HepG2 (cell line): ENCODE measurements around the gene CST11. TPM values are rescaled to one million over a fixed set of nuclear protein-coding genes. Genes with fewer than 3 reads are reported as not detected.
A peak's percentile ranks its signal among the peaks of the same experiment; 100 is the strongest.

ENCODE experiments used
- ATAC-seq: fragments of 200-7000 bp; cut with Tn5 transposase; 3 replicates; pipeline ENCODE4 v1.9.1; 2020; ENCODE audit warnings: mild to moderate bottlenecking, moderate library complexity
- BruUV-seq: library from RNA; stranded (reverse); fragments of 400-500 nt; replicated peaks from 2 replicates; lab custom pipeline; 2021; lab: Mats Ljungman, UMichigan
- CTCF ChIA-PET: fragments of 300-600 bp; formaldehyde crosslinking; extraction: SDS; loops from one replicate; lab custom pipeline; 2021; ENCODE audit warnings: low total read pairs, inconsistent platforms, low intra/inter-chr PET ratio; lab: Yijun Ruan, JAX
- POLR2A ChIA-PET: fragments of 350-600 bp; sonication (Branson Sonifier 250); formaldehyde crosslinking; loops from one replicate; lab custom pipeline; 2020; ENCODE audit warnings: antibody characterized with exemption, inconsistent platforms; lab: Yijun Ruan, JAX
- DNase-seq: peaks from one replicate; pipeline ENCODE4 v3.0.0-alpha.2; 2015; ENCODE audit warnings: low spot score
- FAIRE-seq: peaks from 3 replicates; lab custom pipeline; 2011; peaks lifted over from hg19 to GRCh38; lab: Jason Lieb, UNC
- H2AFZ ChIP-seq: one replicate; pipeline ENCODE4 v1.6.1; 2011; ENCODE audit warnings: low read length, inconsistent platforms
- H3K27ac ChIP-seq: fragments of 300-600 bp; 3 replicates; pipeline ENCODE4 v1.8.0; 2011; ENCODE audit warnings: mixed run types, mild to moderate bottlenecking, mixed read lengths, low read length, inconsistent platforms; ENCODE audit not compliant: insufficient read depth; ENCODE audit errors: extremely low read length
- H3K27me3 ChIP-seq, 2 experiments: fragments of 200-600 bp in 1 of 2; 2 replicates in 1 of 2; 3 replicates in 1 of 2; pipeline versions ENCODE4 v1.6.0 to v1.8.0; 2011; ENCODE audit warnings: low read length in 2 of 2, mild to moderate bottlenecking in 2 of 2, moderate library complexity in 2 of 2, inconsistent platforms in 1 of 2; ENCODE audit not compliant: insufficient read depth in 2 of 2, control insufficient read depth in 1 of 2
- H3K36me3 ChIP-seq, 2 experiments: fragments of 200-600 bp in 1 of 2; replicated peaks in 1 of 2; 2 replicates in 1 of 2; 3 replicates in 1 of 2; pipeline versions ENCODE4 v1.5.1 to v1.8.0; 2011; ENCODE audit warnings: low read length in 2 of 2, inconsistent platforms in 1 of 2; ENCODE audit not compliant: insufficient read depth in 2 of 2, control insufficient read depth in 1 of 2
- H3K4me1 ChIP-seq: 2 replicates; pipeline ENCODE4 v1.5.1; 2012; ENCODE audit warnings: low read length, inconsistent platforms; ENCODE audit not compliant: insufficient read depth
- H3K4me2 ChIP-seq: 2 replicates; pipeline ENCODE4 v1.6.0; 2011; ENCODE audit warnings: low read depth, low read length, inconsistent platforms
- H3K4me3 ChIP-seq, 3 experiments: fragments of 200-600 bp in 1 of 3; sonication (generic), shearing (Covaris generic) in 1 of 3; replicated peaks in 1 of 3; 2 replicates each; pipeline ENCODE4 v1.5.1; 2011 to 2016; ENCODE audit warnings: low read length in 3 of 3, inconsistent platforms in 2 of 3, low read depth in 2 of 3, mild to moderate bottlenecking in 2 of 3, control low read depth in 1 of 3, mixed read lengths in 1 of 3; ENCODE audit not compliant: insufficient read depth in 1 of 3
- H3K79me2 ChIP-seq: one replicate; pipeline ENCODE4 v1.6.1; 2011; ENCODE audit warnings: low read length, inconsistent platforms; ENCODE audit not compliant: insufficient read depth
- H3K9ac ChIP-seq: 2 replicates; pipeline ENCODE4 v1.6.0; 2011; ENCODE audit warnings: mild to moderate bottlenecking, low read depth, low read length, inconsistent platforms; ENCODE audit not compliant: insufficient read depth
- H3K9me3 ChIP-seq: 2 replicates; pipeline ENCODE4 v1.5.1; 2012; ENCODE audit warnings: mild to moderate bottlenecking, low read length
- H4K20me1 ChIP-seq: 2 replicates; pipeline ENCODE4 v1.6.0; 2011; ENCODE audit warnings: inconsistent platforms, mild to moderate bottlenecking, low read length, moderate library complexity; ENCODE audit not compliant: insufficient read depth
- CEBPB ChIP-seq: IDR thresholded peaks from 2 replicates; pipeline ENCODE4 v1.6.1; 2011; ENCODE audit warnings: low read depth, low read length, improper control_type of control experiment, borderline replicate concordance
- CENPX ChIP-seq: sonication (generic); formaldehyde crosslinking; IDR thresholded peaks from 2 replicates; pipeline ENCODE4 v1.9.0; 2021; ENCODE audit warnings: mild to moderate bottlenecking, missing genetic modification reagents, moderate library complexity
- EP300 ChIP-seq, 3 experiments: sonication (generic) in 1 of 3; formaldehyde crosslinking in 1 of 3; IDR thresholded peaks; 2 replicates each; pipeline versions ENCODE4 v1.5.1 to v1.6.1; 2011 to 2020; ENCODE audit warnings: low read depth in 2 of 3, low read length in 2 of 3, borderline replicate concordance in 1 of 3, improper control_type of control experiment in 1 of 3, mild to moderate bottlenecking in 1 of 3, missing genetic modification reagents in 1 of 3, moderate library complexity in 1 of 3
- FOSL1 ChIP-seq: sonication (generic); formaldehyde crosslinking; IDR thresholded peaks from 2 replicates; pipeline ENCODE4 v1.9.0; 2021; ENCODE audit warnings: missing genetic modification reagents, borderline replicate concordance
- FOXO1 ChIP-seq: sonication (generic); formaldehyde crosslinking; IDR thresholded peaks from 2 replicates; pipeline ENCODE4 v1.4.0; 2020; ENCODE audit warnings: missing genetic modification reagents
- HDAC2 ChIP-seq: sonication (generic); formaldehyde crosslinking; IDR thresholded peaks from 2 replicates; pipeline ENCODE4 v1.4.0; 2020; ENCODE audit warnings: missing genetic modification reagents
- HNF1B ChIP-seq: sonication (generic); formaldehyde crosslinking; IDR thresholded peaks from 2 replicates; pipeline ENCODE4 v1.5.1; 2020; ENCODE audit warnings: mild to moderate bottlenecking, moderate library complexity, missing genetic modification reagents
- HNF4A ChIP-seq: sonication (generic); formaldehyde crosslinking; IDR thresholded peaks from 2 replicates; pipeline ENCODE4 v1.4.0; 2020; ENCODE audit warnings: missing genetic modification reagents
- MIER3 ChIP-seq: IDR thresholded peaks from 2 replicates; pipeline ENCODE4 v1.6.1; 2016; ENCODE audit warnings: missing compliant biosample characterization, borderline replicate concordance
- MXI1 ChIP-seq: IDR thresholded peaks from 3 replicates; pipeline ENCODE4 v1.6.1; 2012; ENCODE audit warnings: low read depth, low read length, inconsistent platforms, borderline replicate concordance
- PAXIP1 ChIP-seq: sonication (generic); formaldehyde crosslinking; conservative IDR thresholded peaks from 2 replicates; pipeline ENCODE4 v1.4.0; 2020; ENCODE audit warnings: mild to moderate bottlenecking, missing genetic modification reagents, moderate library complexity
- SAP130 ChIP-seq: IDR thresholded peaks from 2 replicates; pipeline ENCODE4 v1.6.1; 2016; ENCODE audit warnings: low read depth
- ZMYM3 ChIP-seq: sonication (generic); formaldehyde crosslinking; IDR thresholded peaks from 2 replicates; pipeline ENCODE4 v1.5.1; 2020; ENCODE audit warnings: mild to moderate bottlenecking, missing genetic modification reagents
- ZNF292 ChIP-seq: sonication (generic); formaldehyde crosslinking; IDR thresholded peaks from 2 replicates; pipeline ENCODE4 v1.8.1; 2022; ENCODE audit warnings: mild to moderate bottlenecking, low read depth, missing genetic modification reagents, borderline replicate concordance
- ZNF616 ChIP-seq: sonication (generic); formaldehyde crosslinking; IDR thresholded peaks from 2 replicates; pipeline ENCODE4 v1.5.0; 2020; ENCODE audit warnings: low read depth, mild to moderate bottlenecking, missing genetic modification reagents
- ZNF644 ChIP-seq: IDR thresholded peaks from 2 replicates; pipeline ENCODE4 v1.6.1; 2016; ENCODE audit warnings: low read depth
- ZNF652 ChIP-seq: IDR thresholded peaks from 2 replicates; pipeline ENCODE4 v1.6.1; 2016; ENCODE audit warnings: low read depth, borderline replicate concordance
- ZNF850 ChIP-seq: sonication (generic); formaldehyde crosslinking; conservative IDR thresholded peaks from 2 replicates; pipeline ENCODE4 v1.9.0; 2021; ENCODE audit warnings: mild to moderate bottlenecking, missing genetic modification reagents
- WGBS: methylation state at CpG from one replicate; pipeline ENCODE4 v1.1.6; 2017; ENCODE audit warnings: low lambda C conversion rate; 5-methylcytosine and 5-hydroxymethylcytosine counted together
- in situ Hi-C: cut with HindIII; loops from 2 replicates; pipeline ENCODE4 v1.10.0; 2017; ENCODE audit warnings: low pct_unique_long_range_greater_than_20kb; ENCODE audit not compliant: extremely low pct_ligation_motif_present
- intact Hi-C: fragments of 100-400 bp; cut with micrococcal nuclease; formaldehyde crosslinking; loops from one replicate; pipeline ENCODE4 v1.10.0; 2022; ENCODE audit not compliant: unreplicated experiment
- polyA plus RNA-seq, 8 experiments: library from polyadenylated mRNA; depleted of rRNA in 3 of 8; stranded (reverse) in 7 of 8; unstranded in 1 of 8; fragments of >200 nt; fragmentation: Illumina TruSeq in 4 of 8; extraction: Trizol in 4 of 8; gene quantifications; 2 replicates each; pipeline versions ENCODE4 v1.2.1 to v1.2.3, GENCODE V29; 2011 to 2016; ENCODE audit warnings: low read depth in 4 of 8, missing spikeins in 1 of 8, mixed read lengths in 1 of 8; ENCODE audit not compliant: insufficient read depth in 1 of 8
- total RNA-seq, 5 experiments: library from RNA; depleted of rRNA; stranded (reverse); fragments of >200 nt; fragmentation: Illumina TruSeq; extraction: Trizol; gene quantifications; 2 replicates each; pipeline ENCODE4 v1.2.3, GENCODE V29; 2016; ENCODE audit warnings: low read depth in 1 of 5

Gene CST11
- total and polyA plus RNA-seq, 2 of the 13 experiments (the other 11 are each of a cell fraction or from before 2014, with no cell fraction given), result not detected

- H3K79me2 ChIP-seq, result peaks cover 64% of the 10 kb centered on the region
- ChIA-PET POLR2A (interaction anchor here (0.9 to 4.2 kb wide), 3 partner anchors 13 to 18 kb away, joined by 3 to 17 read pairs (median 5); partner anchors contain the start of gene NAPB), CTCF (no interaction called here)
- peak; percentile 54 for DNase-seq
- no TSS peak for BruUV-seq
- no peak overlapping the region for H3K4me3 ChIP-seq
- no peak for FAIRE-seq
- H3K4me1 ChIP-seq, result peaks cover 39% of the 10 kb centered on the region
- peaks cover 10 to 24% of the 10 kb centered on the region in 2 experiments for H3K36me3 ChIP-seq
- ATAC-seq, result peak; percentile 94
- H3K27ac ChIP-seq, result no peak overlapping the region
- in situ Hi-C loops, result no loop called here
- H2AFZ ChIP-seq, result no peak overlapping the region
- H3K4me2 ChIP-seq, result 0 out of 2 replicates have a peak overlapping the region, but pooled peaks have one; percentile 4
- no peaks in the 10 kb centered on the region for H3K9me3 ChIP-seq
- 46% methylated on average over 3 of the region's 3 CpGs for WGBS
- intact Hi-C loops, result no loop called here
- H3K9ac ChIP-seq, result no peak overlapping the region
- peaks cover 29% of the 10 kb centered on the region for H4K20me1 ChIP-seq
- H3K27me3 ChIP-seq, result no peaks in the 10 kb centered on the region
- TF ChIP-seq MXI1 (peak; percentile 68; the same call in 1 of the 3 replicates), ZNF616 (CRISPR knock-in tag) (no peak), ZNF652 (peak; percentile 86), CEBPB (peak; percentile 82; the same call in 1 of the 2 replicates), EP300 (IDR thresholded peaks at IDR 0.05; ENCODE audit: low read depth in 2 of 2, low read length in 2 of 2) (no peak), EP300 (CRISPR knock-in tag; IDR thresholded peaks at IDR 0.05; ENCODE audit: borderline replicate concordance) (0 out of 2 replicates have a peak, but pooled peaks have one; percentile 7), HDAC2 (CRISPR knock-in tag) (peak; percentile 15; the same call in 1 of the 2 replicates), HNF1B (CRISPR knock-in tag) (0 out of 2 replicates have a peak, but pooled peaks have one; percentile 17), CENPX (no peak), HNF4A (peak; percentile 10; the same call in 1 of the 2 replicates), SAP130 (CRISPR knock-in tag) (peak; percentile 50; the same call in 1 of the 2 replicates), PAXIP1 (CRISPR knock-in tag) (peak; percentile 19; the same call in 1 of the 2 replicates), FOXO1 (0 out of 2 replicates have a peak, but pooled peaks have one; percentile 40), ZNF644 (CRISPR knock-in tag) (0 out of 2 replicates have a peak, but pooled peaks have one; percentile 4), FOSL1 (CRISPR knock-in tag) (peak; percentile 41; the same call in 1 of the 2 replicates), ZMYM3 (CRISPR knock-in tag) (no peak), MIER3 (CRISPR knock-in tag) (0 out of 2 replicates have a peak, but pooled peaks have one; percentile 24), ZNF292 (CRISPR knock-in tag) (peak; percentile 50; the same call in 1 of the 2 replicates), ZNF850 (CRISPR knock-in tag) (no peak)
Measured at GRCh38 chr20:23404196-23404595, 48.5 kb downstream of the CST11 start.
